Jurkat, Clone E6-1 (cell line): Measurements from ENCODE around the gene MCC.

Experiments used
- DNase-seq: peaks from one replicate; pipeline ENCODE4 v3.0.0-alpha.2; 2011; ENCODE audit warnings: low read depth, low spot score
- H3K4me3 ChIP-seq: 2 replicates; pipeline ENCODE4 v1.5.1; 2011; ENCODE audit warnings: mild to moderate bottlenecking, low read length, control low read depth, moderate library complexity

Gene MCC

DNA sequence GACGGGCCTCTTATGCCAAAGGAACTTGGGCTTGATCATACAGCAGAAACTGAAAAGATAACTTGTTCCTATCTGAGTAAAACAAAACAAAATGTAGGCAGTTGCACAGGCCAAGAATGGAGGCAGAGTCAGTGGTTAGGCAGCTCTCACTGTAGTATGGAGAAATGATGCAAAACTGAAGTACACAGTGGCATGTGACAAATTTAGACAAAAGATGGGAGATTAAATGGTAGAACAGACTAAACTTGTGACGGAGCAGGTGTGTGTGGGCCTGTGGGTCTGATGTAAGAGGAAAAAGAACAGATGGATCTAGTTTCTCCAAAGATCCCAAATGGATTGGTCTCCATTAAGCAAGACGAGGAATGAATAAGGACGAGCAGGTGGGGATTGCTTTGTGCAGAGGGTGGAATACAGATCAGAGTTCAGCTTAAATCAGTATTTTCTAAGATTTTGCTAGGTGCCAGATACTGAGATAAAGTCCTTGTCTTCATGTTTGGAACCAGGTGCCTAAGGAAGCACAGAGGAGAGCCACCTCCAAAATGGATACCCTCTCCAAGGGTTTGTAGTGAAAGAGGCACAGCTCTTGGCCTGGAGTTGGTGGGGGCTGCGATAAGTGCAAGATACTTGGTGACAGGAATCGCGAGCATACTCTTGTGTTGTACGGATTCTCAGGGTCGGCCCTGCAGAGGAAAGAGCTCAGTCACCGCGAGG is 512.4 kb downstream of the MCC start:
- DNase-seq: no peak
- H3K4me3 ChIP-seq: peak overlapping the region; percentile 79

DNA sequence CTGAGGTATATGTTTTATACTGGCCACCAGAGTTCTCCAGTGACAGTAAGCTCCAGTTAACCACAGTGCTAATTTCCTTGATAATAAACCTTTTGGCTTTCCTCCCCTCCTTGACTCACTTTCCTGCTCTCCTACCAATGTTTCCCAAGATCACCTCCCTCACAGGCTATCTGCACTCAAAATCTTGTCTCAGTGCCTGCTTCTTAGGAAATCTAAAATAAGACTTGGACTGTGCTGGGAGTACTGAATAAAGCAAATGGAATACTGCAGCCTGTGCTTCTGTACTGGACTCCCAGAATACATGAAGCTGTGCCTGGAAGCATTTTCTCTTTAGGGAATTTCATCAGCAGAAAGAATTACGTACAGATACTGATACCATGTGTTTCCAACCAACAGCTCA is 513.4 kb downstream of the MCC start:
- DNase-seq: no peak
- no peak overlapping the region for H3K4me3 ChIP-seq

DNA sequence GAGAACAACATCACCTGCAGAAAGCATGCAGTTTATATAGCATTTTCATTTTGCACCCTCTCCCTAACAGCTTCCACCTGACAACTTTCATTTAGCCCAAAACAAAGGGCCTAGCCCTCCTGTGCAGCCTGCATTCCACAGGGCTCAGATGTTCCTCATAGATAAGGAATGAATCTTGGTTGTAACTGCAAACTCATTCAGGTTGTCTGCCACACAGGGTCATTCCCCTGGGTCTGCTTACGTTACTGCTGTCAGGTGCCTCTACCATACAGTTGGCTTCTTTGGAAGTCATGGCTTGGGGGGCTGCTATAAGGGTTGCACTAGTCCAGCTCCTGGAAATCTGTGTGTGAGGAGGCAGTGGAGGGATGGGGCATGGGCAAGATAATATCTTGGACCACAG is 514.3 kb downstream of the MCC start:
- no peak overlapping the region for H3K4me3 ChIP-seq
- no peak for DNase-seq

DNA sequence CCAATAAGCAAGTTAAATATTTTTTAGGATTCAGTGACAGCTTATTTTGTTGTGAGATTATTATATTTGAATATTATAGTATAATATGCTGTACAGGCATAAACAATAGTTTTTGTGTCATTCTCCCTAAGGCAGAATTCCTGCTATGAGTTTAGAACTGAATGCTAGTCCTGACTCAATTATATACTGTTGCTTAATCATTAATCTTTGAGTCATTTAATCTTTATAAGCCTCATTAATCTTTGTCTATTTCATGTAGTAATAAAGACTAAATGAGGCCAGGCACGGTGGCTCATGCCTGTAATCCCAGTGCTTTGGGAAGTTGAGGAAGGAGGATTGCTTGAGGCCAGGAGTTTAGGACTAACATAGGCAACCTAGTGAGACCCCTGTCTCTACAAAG is 515.2 kb downstream of the MCC start:
- no peak overlapping the region for H3K4me3 ChIP-seq
- DNase-seq: no peak
